ENCODE measurements around the gene HEXD. TPM values are rescaled to one million over a fixed set of nuclear protein-coding genes. Genes with fewer than 3 reads are reported as not detected.

Gene HEXD
- total and polyA plus RNA-seq, 2 experiments from 2014 or later: 5.7 to 5.9 TPM

- Histone ChIP-seq H3K9ac (no peak overlapping the region), H3K36me3 (ENCODE audit: low read depth) (no peaks in the 10 kb centered on the region), H2AFZ (no peak overlapping the region), H4K20me1 (ENCODE audit: insufficient read depth) (no peaks in the 10 kb centered on the region), H3K9me2 (ENCODE audit: insufficient read depth) (no peaks in the 10 kb centered on the region), H3K4me1 (ENCODE audit: insufficient read depth) (no peaks in the 10 kb centered on the region), H3K79me2 (ENCODE audit: insufficient read depth) (peaks cover under 1% of the 10 kb centered on the region), H3K27me3 (replicated peaks; ENCODE audit: insufficient read depth) (no peaks in the 10 kb centered on the region), H3K4me3 (no peak overlapping the region), H3K4me2 (ENCODE audit: unreplicated experiment) (no peak overlapping the region), H3K27ac (no peak overlapping the region), H3F3A (ENCODE audit: insufficient read depth) (no peaks in the 10 kb centered on the region), H3K9me3 (ENCODE audit: low read depth) (no peaks in the 10 kb centered on the region)
- no peak for TF ChIP-seq EZH2 (IDR thresholded peaks at IDR 0.05; ENCODE audit: insufficient read depth, poor library complexity, severe bottlenecking)
- in situ Hi-C loops (cut with MboI): no loop called here
- no peak for DNase-seq
- 87 to 89% methylated on average over 20 to 36 of the region's 40 CpGs for WGBS, 2 experiments (ENCODE audit: low coverage in 1 of 2, low lambda C conversion rate in 2 of 2, missing lambda C conversion rate in 2 of 2)
These were observed 25.5 kb downstream of the HEXD start for GRCh38 chr17:82443465-82444283.

- H2AFZ ChIP-seq: no peak overlapping the region
- no peak for TF ChIP-seq EZH2 (IDR thresholded peaks at IDR 0.05; ENCODE audit: insufficient read depth, poor library complexity, severe bottlenecking)
- no peak for TF ChIP-seq EZH2phosphoT487 (IDR thresholded peaks at IDR 0.05; ENCODE audit: insufficient read depth, low read depth)
- DNase-seq: no peak
- H4K20me1 ChIP-seq (ENCODE audit: insufficient read depth): no peaks in the 10 kb centered on the region
- H3K4me1 ChIP-seq (ENCODE audit: insufficient read depth): peaks cover 1% of the 10 kb centered on the region; the same call in 1 of the 2 replicates
- H3K9me2 ChIP-seq (ENCODE audit: insufficient read depth): no peaks in the 10 kb centered on the region
- no peaks in the 10 kb centered on the region for H3F3A ChIP-seq (ENCODE audit: insufficient read depth)
- H3K27me3 ChIP-seq (replicated peaks; ENCODE audit: insufficient read depth): no peaks in the 10 kb centered on the region
- H3K79me2 ChIP-seq (ENCODE audit: insufficient read depth): peaks cover 8% of the 10 kb centered on the region
- H3K27ac ChIP-seq: no peak overlapping the region
- H3K9ac ChIP-seq: no peak overlapping the region
- no peaks in the 10 kb centered on the region for H3K9me3 ChIP-seq (ENCODE audit: low read depth)
- no peak overlapping the region for H3K4me3 ChIP-seq
- 92% methylated on average over 28 to 35 of the region's 35 CpGs for WGBS, 2 experiments (ENCODE audit: low coverage in 1 of 2, low lambda C conversion rate in 2 of 2, missing lambda C conversion rate in 2 of 2)
- in situ Hi-C loops (cut with MboI): no loop called here
- no peaks in the 10 kb centered on the region for H3K36me3 ChIP-seq (ENCODE audit: low read depth)
- no peak overlapping the region for H3K4me2 ChIP-seq (ENCODE audit: unreplicated experiment)
These were observed 26.2 kb downstream of the HEXD start for GRCh38 chr17:82444284-82444893.

GRCh38 chr17:82444941-82445521 lies 26.9 kb downstream of the HEXD start:
- H3K9ac ChIP-seq: no peak overlapping the region
- DNase-seq: no peak
- peaks cover 14% of the 10 kb centered on the region for H3K79me2 ChIP-seq (ENCODE audit: insufficient read depth)
- peaks cover 7% of the 10 kb centered on the region; the same call in 1 of the 2 replicates for H3K4me1 ChIP-seq (ENCODE audit: insufficient read depth)
- no peaks in the 10 kb centered on the region for H3K27me3 ChIP-seq (replicated peaks; ENCODE audit: insufficient read depth)
- no peaks in the 10 kb centered on the region for H3K9me2 ChIP-seq (ENCODE audit: insufficient read depth)
- no peak overlapping the region for H2AFZ ChIP-seq
- no peak for TF ChIP-seq EZH2 (IDR thresholded peaks at IDR 0.05; ENCODE audit: insufficient read depth, poor library complexity, severe bottlenecking)
- TF ChIP-seq EZH2phosphoT487 (IDR thresholded peaks at IDR 0.05; ENCODE audit: insufficient read depth, low read depth): no peak
- in situ Hi-C loops (cut with MboI): no loop called here
- H3K9me3 ChIP-seq (ENCODE audit: low read depth): no peaks in the 10 kb centered on the region
- H3K4me2 ChIP-seq (ENCODE audit: unreplicated experiment): no peak overlapping the region
- H3K27ac ChIP-seq: no peak overlapping the region
- no peaks in the 10 kb centered on the region for H4K20me1 ChIP-seq (ENCODE audit: insufficient read depth)
- H3F3A ChIP-seq (ENCODE audit: insufficient read depth): no peaks in the 10 kb centered on the region
- no peaks in the 10 kb centered on the region for H3K36me3 ChIP-seq (ENCODE audit: low read depth)
- no peak overlapping the region for H3K4me3 ChIP-seq
- 81 to 82% methylated on average over 19 of the region's 19 CpGs for WGBS, 2 experiments (ENCODE audit: low coverage in 1 of 2, low lambda C conversion rate in 2 of 2, missing lambda C conversion rate in 2 of 2)

GRCh38 chr17:82445542-82445941 lies 27.4 kb downstream of the HEXD start:
- no peaks in the 10 kb centered on the region for H3K36me3 ChIP-seq (ENCODE audit: low read depth)
- no peaks in the 10 kb centered on the region for H3K9me2 ChIP-seq (ENCODE audit: insufficient read depth)
- no peak overlapping the region for H3K4me3 ChIP-seq
- no peaks in the 10 kb centered on the region for H4K20me1 ChIP-seq (ENCODE audit: insufficient read depth)
- in situ Hi-C loops (cut with MboI): no loop called here
- no peak for DNase-seq
- peaks cover 7% of the 10 kb centered on the region; the same call in 1 of the 2 replicates for H3K4me1 ChIP-seq (ENCODE audit: insufficient read depth)
- TF ChIP-seq EZH2phosphoT487 (IDR thresholded peaks at IDR 0.05; ENCODE audit: insufficient read depth, low read depth): no peak
- no peak for TF ChIP-seq EZH2 (IDR thresholded peaks at IDR 0.05; ENCODE audit: insufficient read depth, poor library complexity, severe bottlenecking)
- H2AFZ ChIP-seq: no peak overlapping the region
- H3K79me2 ChIP-seq (ENCODE audit: insufficient read depth): peaks cover 18% of the 10 kb centered on the region
- no peaks in the 10 kb centered on the region for H3K27me3 ChIP-seq (replicated peaks; ENCODE audit: insufficient read depth)
- H3K27ac ChIP-seq: no peak overlapping the region
- no peak overlapping the region for H3K4me2 ChIP-seq (ENCODE audit: unreplicated experiment)
- no peaks in the 10 kb centered on the region for H3F3A ChIP-seq (ENCODE audit: insufficient read depth)
- H3K9ac ChIP-seq: no peak overlapping the region
- no peaks in the 10 kb centered on the region for H3K9me3 ChIP-seq (ENCODE audit: low read depth)
- 91 to 92% methylated on average over 13 of the region's 13 CpGs for WGBS, 2 experiments (ENCODE audit: low coverage in 1 of 2, low lambda C conversion rate in 2 of 2, missing lambda C conversion rate in 2 of 2)
